GM12892 (cell line): Measurements from ENCODE around the gene SIGLEC6.

Source experiments
- POLR2A ChIP-seq: IDR thresholded peaks from 2 replicates; pipeline ENCODE4 v1.6.1; 2011; ENCODE audit warnings: low read depth, low read length, control low read depth
- TAF1 ChIP-seq: IDR thresholded peaks from 2 replicates; pipeline ENCODE4 v1.6.1; 2011; ENCODE audit warnings: low read depth, mild to moderate bottlenecking, control low read depth, low read length, borderline replicate concordance

DNA sequence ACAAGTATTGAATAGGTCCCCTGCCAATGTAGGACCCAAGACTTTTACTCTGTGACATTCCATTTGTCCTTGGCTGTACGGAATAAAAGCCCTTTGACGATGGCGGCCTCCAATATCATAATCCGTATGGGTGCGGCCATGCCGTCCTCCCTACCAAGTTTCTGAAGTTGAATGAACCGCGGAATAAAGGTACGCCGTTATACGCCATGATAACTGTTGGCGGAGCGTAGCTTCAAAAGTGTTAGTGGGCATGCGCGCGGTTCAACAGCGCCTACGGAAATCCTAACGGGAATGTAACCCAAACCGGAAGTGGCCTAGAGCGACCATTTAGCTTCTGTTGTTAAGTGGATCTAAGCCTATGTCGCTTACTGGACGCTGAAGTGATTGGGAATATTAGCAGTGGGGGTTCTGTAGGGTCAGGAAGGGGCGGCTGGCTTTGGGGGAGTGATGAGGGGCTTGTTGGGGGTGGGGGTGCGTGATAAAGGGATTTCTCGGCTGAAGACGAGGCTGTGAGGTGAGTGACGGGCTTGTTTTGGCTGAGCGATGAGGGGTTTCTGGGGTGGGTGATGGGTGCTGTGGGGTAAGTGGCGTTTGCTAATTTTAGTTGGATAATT, 39.6 kb upstream of the SIGLEC6 start, which contains the start of gene ZNF175:
- TF ChIP-seq TAF1 (no peak), POLR2A (no peak)
